NCI-H187 treated with DMSO at 0.1 percent for 48 hours (cell line): ENCODE data around the gene CDRT4.
"Not testable (repeated sequence)": the region's sequence is repeated elsewhere in the genome, so short reads cannot be mapped to it uniquely, and the experiment has no call there.

ENCODE experiments used
- DNase-seq: peaks from one replicate; lab custom pipeline; 2025; lab: John Stamatoyannopoulos, UW

CDRT4 gene

DNA sequence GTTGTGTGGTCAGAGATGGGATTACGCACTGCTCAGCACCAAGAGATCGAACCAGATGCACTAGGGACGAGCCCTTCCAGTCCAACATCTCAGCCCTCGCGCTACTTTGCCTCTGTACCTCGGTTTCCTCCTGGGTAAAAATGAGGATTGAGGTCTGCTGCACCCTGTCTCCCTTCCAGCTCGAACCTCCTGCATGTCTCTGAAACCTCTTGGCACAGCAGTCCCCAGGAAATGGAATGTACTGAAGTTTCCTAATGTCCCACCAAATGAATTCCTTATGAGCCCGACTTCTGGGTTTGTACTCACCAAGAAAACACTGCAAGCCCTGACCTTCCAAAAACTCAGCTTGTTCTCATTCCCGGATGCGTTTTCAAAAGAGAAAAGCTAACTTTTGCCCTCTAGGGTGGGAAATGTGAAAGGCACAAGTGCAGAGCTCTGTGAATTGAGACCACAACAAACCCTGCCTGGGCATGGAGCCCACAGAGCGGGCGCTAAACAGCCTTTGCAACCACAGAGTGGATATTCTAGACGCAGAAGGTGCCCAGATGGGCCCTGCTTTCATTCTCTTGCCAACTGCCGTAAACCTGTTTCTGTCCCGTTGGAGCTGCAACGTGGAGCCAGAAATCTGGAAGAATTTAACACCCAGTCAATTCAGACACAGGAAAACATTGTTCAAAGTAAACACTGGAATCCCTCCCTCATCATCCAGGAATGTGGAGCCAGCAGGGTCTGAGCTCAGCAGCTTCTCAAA is 10.3 kb downstream of the CDRT4 start:
- DNase-seq: no peak

DNA sequence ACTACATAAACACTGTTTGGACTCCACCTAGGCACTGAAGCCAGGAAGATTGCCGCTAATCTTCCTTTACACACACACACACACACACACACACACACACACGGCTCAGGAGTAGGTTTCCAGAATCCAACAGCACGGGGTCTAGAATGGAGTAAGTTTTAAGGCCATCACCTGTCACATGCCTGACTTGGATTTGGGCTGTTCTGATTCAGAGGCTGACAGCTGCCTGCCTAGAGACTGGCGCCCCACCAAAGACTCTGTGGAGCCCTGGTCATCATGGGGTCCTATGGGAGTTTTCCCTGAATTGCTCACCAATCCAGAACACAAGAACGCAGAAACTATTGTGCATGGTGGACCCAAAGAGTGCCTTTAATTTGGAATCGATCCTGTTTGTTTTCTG is 10.9 kb downstream of the CDRT4 start:
- DNase-seq: no peak

DNA sequence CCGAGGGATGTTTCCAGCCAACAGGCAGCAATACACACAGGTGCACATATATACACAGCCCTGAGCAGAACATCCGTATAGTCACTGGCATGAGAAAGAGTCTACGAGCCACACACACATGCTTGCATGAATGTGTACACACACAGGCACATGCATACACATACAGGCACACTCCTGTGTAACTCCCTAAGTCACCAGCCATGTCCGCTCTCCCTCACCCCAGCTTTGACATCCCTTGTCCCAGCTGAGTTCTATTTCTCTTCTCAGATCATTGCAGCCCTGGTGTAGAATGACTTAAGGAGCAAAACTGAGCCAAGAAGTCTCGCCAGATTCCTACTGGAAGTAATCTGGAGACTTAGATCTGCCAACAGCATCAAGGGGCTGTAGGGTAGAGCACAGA is 13.1 kb downstream of the CDRT4 start:
- DNase-seq: no peak

DNA sequence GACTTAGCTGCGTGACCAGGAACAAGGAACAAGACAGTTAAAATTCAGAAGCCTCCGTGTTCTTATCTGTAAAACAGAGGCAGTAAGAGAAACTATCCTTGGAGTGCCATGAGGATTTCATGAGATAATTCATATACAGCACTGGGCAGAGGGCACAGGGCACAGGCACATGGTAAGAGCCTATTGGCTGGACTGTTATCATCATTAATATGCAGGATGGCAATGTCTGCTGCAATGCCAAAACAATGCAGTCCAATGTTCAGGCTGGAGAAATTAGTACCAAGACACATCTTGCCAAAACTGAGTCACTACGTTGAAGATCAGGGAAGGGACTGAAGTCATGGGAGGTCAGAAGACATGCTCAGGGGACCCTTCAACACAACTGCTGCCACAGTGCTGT is 13.6 kb downstream of the CDRT4 start:
- no peak for DNase-seq

DNA sequence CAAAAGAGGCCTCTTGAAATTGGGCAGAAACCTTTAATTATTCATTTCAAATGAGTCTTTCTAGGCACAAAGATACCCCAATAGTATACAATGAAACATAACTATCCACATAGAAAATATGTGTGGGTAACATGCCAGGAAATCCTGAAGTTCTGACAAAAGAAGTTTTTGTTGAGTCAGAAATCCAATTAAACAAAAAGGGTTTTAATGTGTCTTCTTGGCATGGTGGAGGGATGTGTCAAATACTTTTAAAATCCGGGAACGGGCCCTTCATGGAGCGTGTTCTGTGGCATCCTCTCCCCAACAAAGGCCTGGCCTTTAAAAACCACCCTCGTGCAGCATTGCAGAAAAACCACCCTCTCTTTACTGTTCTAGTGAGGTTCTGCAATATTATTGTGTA is 14.2 kb downstream of the CDRT4 start:
- no peak for DNase-seq

DNA sequence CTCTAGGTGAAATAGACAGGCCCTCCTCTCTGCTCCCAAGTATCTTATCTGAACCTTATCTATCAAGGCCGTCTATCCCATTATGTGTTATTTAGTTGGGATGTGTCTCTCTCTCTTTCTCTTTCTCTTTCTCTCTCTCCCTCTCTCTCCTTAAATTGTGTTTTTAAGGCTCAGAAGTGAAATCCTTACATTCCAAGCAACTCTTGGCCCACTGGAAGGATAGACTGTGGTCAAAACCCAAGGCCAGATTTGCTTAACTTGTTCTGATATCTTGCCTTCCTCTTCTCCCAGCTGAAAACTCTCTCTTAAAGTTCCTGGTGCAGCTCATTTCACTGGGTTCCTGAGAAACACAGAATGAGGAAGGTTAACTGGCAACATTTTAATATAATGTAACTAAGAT is 14.7 kb downstream of the CDRT4 start:
- DNase-seq: no peak

DNA sequence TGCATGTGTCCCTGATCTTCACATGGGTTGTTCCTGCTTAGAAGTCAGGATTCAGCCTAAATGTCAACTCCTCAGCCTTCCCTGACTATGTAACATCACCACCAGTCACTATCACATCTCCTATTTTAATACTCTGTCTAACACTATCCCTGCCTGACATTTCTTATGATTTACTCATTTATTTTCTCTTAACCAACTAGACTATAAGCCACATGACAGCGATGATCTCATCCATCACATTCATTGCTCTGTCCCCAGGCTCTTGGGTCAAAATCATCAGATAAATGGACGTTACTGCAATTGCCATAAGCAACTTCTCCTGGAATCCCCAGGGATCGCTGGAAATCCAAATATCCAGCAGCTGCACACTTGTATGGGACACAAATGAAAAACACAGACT is 15.7 kb downstream of the CDRT4 start:
- DNase-seq: no peak

DNA sequence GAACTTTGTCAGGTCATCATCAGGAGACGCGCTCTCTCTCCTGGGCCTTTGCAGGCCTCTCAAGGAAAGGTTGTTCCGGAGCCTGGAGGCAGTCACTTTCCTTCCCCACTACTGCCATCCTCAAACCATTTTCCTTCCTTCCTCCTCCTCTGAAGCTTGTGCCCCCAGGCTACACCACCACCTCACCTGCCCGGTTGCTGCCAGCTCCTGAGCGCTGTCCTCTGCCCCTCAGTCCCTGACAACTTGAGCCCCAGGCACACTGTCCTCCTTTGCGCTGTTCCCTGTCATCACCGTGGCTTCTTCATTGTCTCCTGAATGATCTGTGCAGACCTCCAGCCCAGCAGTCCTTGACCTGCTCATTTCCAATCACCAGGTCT is 18.9 kb downstream of the CDRT4 start:
- no peak for DNase-seq

DNA sequence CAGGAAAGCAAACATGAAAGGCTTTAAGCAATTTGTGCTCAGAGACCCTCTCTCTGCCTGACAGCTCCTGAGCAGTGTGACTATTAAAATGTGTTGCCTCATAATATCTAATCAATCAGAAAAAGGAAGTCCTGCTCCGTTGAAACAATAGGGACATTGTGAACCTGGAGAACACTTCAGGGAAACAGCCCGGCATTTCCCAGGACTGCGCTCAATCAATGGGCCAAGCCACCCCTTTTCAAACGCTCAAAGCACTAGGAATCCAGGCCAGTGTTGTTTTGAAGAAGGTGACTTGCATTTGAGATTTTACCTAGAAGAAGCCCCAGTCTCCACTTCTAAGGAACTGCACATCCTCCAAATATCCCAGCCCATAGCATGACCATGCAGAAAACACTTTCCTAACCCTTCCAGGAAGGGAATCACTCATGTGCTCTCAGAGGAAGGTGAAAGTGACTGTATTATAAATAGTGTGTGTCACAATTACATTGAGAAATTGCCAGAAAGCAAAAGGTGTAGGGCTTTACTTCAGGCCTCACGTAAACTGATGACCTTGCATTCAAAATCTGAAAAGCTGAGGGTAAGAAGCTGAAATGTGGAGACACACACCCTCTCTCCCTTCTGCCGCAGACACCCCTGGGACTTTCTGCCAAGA is 19.4 kb downstream of the CDRT4 start:
- no peak for DNase-seq

DNA sequence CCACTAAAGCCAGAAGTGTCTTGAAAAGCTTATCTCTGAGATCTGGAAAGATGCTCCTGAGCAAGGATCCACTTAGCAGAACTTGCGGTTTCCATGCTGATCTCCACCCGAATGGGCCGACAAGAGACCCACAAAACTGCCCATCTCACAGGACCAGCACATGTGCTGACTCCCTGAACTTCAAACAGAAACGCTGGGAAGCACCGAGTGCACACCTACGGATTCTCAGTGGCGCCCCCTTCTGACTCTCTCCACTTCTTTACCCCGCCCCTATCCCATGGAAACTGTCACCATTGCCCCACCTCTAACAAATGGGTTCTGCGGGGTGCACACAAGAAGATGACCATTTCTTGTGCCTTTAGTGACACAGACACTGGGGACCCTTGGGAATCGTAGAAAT is 21.4 kb downstream of the CDRT4 start:
- DNase-seq: no peak

DNA sequence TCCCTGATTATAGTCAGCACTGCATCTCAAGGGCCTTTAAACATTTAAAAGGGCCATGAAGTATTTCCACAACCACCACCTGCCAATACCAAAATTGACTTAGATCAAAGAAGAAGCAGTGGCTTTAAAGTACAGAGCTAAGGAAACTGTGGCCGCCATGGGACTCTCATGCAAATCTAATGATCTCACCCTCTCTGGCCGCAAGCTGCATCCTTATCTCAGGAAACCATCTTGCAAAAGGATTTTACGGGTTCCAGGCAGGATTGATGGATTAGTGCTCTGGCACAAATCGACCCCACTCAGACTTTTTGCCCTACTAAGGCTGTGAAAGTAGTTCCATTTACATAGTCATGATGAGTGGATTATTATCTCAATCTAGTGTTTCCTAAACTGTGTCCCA is 22.6 kb downstream of the CDRT4 start:
- DNase-seq: no peak

DNA sequence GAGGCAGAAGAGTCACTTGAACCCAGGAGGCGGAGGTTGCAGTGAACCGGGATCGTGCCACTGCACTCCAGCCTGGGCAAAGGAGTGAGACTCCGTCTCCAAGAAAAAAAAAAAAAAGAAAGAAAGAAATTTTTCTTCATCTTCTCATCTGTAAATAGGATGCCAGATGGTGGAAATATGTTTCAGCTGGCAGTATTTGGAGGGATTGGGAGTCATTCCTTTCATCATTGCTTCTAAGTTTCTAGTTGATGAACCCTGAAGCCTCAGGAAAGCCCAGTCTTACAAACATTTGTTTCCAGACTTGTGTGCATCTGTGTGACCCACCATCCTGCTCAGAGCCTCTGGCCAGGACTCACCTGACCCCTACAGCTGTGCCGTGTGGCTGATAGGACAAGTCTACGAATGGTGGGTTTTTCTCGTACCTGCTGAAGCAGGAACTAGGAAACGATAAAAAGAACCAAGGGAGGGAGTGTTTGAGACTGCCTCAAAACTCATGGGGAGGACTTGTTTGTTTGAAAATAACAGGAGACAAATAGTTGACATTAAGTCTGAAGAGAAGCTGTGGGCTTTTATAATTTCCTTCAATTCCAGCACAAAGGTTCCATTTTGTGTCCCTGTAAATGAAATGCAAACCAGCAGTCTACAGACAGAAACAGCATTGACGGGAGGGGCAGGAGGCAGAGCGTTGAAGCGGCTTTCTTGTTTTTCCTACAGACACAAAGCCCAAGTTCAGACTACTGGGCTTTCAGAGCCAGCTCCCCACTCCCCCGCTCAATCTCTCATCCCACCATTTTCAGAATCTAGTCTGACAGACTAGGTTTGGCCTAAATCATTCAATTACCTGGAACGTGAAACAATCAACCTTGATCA is 24.9 kb downstream of the CDRT4 start:
- no peak for DNase-seq

DNA sequence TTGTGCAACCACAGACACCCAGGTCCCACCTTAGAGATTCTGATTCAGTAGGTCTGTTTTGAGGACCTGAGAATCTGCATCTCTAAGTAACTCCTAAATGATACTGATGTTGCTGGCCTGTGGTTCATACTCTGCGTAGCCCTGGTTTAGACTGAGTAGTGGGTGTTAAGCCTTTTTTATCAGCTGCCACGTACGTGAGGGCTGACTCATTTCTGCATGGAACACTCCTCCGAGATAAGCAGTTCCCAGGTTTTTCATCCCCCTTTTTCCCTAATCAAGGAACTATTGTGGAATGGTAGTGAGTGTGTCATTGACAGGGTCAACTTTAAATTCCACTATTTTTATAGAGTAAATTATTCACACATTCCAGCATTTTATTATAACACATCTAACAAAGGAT is 26.1 kb downstream of the CDRT4 start:
- no peak for DNase-seq

DNA sequence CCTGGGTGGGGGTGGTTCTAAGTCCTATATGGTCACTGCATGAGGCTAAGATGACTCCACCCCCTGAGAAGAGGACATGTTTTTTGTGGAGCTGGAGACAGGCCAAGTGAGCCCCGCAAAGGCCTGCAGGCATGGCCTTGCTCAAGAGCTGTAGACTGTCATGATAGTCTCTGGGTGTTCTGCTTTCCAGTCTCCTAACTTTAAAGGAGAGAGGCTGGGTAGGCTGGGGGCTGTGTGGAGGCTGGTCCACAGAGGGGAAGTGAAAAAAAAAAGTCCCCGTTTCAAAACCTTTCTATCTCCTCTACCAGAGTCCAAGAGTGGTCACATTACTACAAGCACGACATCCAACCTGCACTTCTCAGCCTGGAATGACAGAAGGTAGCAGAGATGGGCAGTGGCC is 27.1 kb downstream of the CDRT4 start:
- DNase-seq: no peak

DNA sequence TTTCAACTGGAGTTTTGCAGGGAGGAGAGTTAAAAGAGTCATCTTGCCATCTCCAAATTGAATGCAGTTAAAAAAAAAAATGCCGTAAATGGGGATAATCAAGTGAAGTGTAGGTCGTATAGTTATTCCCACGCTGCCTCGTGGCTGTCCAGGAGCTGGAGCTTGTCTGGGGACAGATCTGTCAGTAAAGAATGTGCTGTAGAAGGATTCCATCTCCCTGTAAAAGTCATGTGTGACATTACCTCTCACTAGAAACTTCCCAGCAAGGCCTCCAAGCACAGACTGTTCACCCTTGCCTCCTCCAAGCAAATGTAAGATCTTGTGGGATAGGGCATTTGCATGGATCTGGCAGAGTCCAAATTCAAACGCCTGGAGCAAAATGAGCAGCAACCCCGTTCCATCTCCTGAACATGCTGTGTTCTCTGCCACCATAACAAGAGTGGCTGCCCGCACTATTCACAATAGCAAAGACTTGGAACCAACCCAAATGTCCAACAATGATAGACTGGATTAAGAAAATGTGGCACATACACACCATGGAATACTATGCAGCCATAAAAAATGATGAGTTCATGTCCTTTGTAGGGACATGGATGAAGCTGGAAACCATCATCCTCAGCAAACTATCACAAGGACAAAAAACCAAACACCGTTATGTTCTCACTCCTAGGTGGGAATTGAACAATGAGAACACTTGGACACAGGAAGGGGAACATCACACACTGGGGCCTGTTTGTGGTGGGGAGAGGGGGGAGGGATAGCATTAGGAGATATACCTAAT is 28.0 kb downstream of the CDRT4 start:
- not testable (repeated sequence) for DNase-seq

DNA sequence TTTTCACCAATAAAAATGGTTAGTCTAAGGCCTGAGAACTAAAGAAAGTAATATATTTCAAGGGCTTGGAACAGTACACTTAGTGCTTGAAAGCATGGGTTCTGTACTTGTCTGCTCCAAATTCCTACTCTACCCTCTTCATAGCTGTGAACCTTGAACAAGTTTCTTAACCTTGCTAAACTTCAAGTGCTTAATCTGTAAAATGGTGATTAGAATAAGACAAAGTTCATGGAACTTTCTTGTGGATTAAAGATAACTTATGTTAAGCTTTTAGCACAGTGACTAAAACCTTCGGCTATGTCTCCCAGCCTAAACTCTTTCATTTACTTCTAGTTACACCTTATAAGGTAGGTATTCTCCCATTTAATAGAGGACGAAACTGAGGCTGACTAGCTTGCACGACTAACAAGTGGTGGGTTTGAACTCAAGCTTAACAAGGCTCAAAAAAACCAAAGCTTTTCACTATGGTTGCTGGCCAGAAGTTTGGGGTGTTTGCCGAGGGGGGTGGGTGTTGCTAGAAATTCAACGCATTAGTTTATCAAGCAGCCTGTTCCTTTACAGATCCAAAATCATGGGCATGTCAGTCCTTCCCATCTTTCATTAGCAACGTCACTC is 28.8 kb downstream of the CDRT4 start:
- DNase-seq: no peak

DNA sequence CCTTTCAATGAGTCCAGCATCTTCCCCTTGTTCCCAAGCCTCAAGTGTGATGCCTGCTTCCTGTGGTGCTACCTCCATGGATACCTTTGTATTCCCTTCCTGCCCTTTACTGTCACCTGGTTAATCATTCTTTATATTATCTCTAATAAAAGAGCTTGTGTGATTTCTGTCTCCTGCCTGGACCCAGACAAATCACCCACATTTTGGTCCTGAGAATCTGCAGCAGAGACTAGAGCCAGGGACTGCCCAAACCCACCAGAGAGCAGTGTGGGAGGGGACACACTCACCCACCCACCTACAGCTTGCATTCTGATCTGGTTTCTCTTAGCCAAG is 30.2 kb downstream of the CDRT4 start:
- DNase-seq: no peak

DNA sequence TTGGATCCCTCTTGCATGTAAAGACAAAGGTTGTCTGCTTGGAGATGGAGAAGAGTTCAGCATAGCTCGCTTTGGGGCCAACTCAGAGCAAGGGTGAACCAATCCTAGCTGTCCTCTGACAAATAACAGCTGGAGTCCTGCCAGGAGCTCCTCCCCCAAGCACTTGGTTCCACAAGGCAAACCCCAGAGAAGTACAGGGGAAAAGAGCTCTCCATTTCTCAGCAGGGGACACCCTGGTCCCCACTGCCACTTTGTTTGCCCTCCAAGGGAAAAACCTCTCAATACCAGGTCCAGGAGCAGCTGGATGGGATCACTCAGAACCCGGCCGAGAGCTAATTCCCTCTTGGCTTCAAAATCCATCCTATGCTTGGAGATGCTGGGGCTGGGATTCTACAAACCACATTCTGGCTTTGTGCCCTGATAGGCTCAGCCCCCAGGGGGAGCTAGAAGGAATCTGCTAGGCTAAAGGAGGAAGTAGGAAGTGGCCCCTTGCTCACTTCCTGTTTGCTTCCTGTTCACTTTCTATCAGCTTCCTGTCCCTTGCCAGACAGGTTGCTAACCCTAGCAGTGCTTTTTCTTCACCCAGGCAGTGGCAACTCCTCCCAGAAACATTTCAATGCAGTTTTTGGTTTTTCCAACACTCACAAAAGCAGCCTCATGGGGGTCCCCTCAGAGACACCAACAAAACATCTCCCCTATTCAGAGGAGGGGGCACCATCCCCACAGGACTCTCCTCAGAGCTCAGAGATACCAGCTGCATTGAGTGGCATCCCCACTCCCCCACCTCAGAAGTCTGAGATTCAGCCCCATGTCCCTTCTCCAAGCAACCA is 30.7 kb downstream of the CDRT4 start:
- DNase-seq: no peak

DNA sequence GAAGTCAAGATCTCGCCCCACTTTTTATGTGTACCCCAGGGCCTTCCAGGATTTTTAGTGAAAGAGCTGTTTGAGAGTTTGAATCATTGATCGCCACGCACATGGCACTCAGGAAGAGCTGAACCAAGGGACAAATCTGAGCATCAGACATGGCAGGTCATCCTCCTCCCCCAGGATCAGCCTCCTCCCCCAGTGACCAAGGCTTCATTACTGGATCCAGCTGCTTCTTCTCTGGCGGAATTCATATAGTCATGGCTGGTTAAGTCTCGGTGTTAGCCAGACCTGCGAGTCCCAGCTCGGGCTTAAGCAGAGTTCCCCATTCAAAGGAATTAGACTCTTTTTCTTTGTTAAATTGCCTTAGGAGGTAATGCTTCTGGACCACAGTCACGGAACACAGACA is 32.5 kb downstream of the CDRT4 start:
- DNase-seq: no peak

DNA sequence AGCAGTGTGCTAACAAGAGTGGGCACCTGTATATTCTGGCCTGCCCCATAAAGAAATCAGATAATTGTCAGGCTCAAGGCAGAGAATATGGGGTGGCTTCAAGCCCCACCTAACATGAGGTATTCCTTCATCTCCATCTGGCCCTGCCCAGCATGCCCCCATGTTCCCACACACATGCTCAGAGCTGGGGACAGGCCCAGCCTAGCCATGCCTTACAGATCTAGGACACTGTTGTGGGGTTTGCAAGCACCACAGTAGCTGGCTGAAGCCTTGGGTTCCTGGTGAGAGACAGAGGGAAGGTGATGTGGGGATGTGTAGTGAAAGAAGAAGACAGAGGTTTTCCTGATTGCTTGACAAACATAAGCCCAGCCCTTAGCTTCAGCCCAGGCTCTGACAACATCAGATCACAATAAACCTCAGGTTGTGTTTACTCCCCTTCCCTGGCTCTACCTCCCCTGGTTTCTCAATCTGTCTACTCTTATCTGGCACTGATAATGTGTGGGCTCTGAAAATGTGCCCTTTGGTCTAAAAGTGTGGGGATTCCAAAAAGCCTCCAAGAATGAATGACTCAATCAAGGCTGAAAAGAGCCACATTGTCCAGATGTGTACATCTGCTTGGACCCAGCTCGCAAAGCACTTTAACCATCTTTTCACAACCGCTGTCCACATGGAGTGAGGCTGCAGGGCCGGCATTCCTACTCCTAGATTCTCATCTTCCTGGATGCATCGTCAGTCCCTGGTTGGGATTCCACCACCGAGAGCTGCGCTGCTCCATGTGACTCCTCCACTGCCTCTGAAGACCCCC is 34.4 kb downstream of the CDRT4 start:
- DNase-seq: no peak
